A549 (cell line): ENCODE measurements around the gene EPB41L2. TPM values are rescaled to one million over a fixed set of nuclear protein-coding genes. Genes with fewer than 3 reads are reported as not detected.

Source experiments
- ATAC-seq, 2 experiments: fragments of 200-7000 bp in 1 of 2; fragments of >200 bp in 1 of 2; cut with Nextera tagmentation in 1 of 2; cut with Tn5 transposase in 1 of 2; 3 replicates each; pipeline versions ENCODE4 v1.8.0 to v1.9.1; 2018 to 2020; ENCODE audit warnings: mild to moderate bottlenecking in 1 of 2, moderate library complexity in 1 of 2
- CTCF ChIA-PET: fragments of 300-600 bp; sonication (Branson Sonifier 250); formaldehyde crosslinking; extraction: SDS; loops from one replicate; lab custom pipeline; 2021; ENCODE audit warnings: antibody characterized with exemption, inconsistent platforms; lab: Yijun Ruan, JAX
- POLR2A ChIA-PET: fragments of 350-600 bp; formaldehyde crosslinking; extraction: SDS; loops from one replicate; lab custom pipeline; 2021; ENCODE audit warnings: antibody characterized with exemption, inconsistent platforms; lab: Yijun Ruan, JAX
- DNase-seq, 2 experiments: peaks; one replicate each; pipeline versions ENCODE4 v3.0.0 to v3.0.0-alpha.2; 2011 to 2016; ENCODE audit warnings: low read depth in 1 of 2, low spot score in 1 of 2
- FAIRE-seq: peaks from 2 replicates; lab custom pipeline; 2011; peaks lifted over from hg19 to GRCh38; lab: Jason Lieb, UNC
- H3K27ac ChIP-seq, 2 experiments: fragments of >200 bp; sonication (Bioruptor Twin); formaldehyde crosslinking; 3 replicates each; pipeline ENCODE4 v1.5.1; 2016 to 2017
- H3K4me1 ChIP-seq: fragments of >200 bp; sonication (Bioruptor Twin); formaldehyde crosslinking; 3 replicates; pipeline ENCODE4 v1.6.1; 2016
- H3K4me2 ChIP-seq: fragments of >200 bp; sonication (Bioruptor Twin); formaldehyde crosslinking; 3 replicates; pipeline ENCODE4 v1.6.1; 2016
- H3K4me3 ChIP-seq: fragments of >200 bp; sonication (Bioruptor Twin); formaldehyde crosslinking; 3 replicates; pipeline ENCODE4 v1.5.1; 2016
- H3K9me3 ChIP-seq: fragments of >200 bp; sonication (Bioruptor Twin); formaldehyde crosslinking; 3 replicates; pipeline ENCODE4 v1.6.1; 2016
- CBX2 ChIP-seq: fragments of 200-600 bp; sonication (generic); IDR thresholded peaks from 2 replicates; pipeline ENCODE4 v1.6.1; 2016; ENCODE audit warnings: low read depth, mild to moderate bottlenecking, borderline replicate concordance
- CHD4 ChIP-seq: fragments of 200-600 bp; sonication (generic); IDR thresholded peaks from 2 replicates; pipeline ENCODE4 v1.6.1; 2016; ENCODE audit warnings: antibody characterized with exemption, mild to moderate bottlenecking, borderline replicate concordance
- EP300 ChIP-seq, 2 experiments: fragments of >200 bp; sonication (Bioruptor Twin); formaldehyde crosslinking; IDR thresholded peaks; 2 replicates in 1 of 2; 3 replicates in 1 of 2; pipeline ENCODE4 v1.6.1; 2016 to 2017
- FOSB ChIP-seq: fragments of 250-450 bp; sonication (Bioruptor Pico); IDR thresholded peaks from 2 replicates; pipeline ENCODE4 v1.5.0; 2020; ENCODE audit warnings: mild to moderate bottlenecking, moderate library complexity
- FOSL2 ChIP-seq, 2 experiments: fragments of 450-650 bp in 1 of 2; fragments of >200 bp in 1 of 2; sonication (Bioruptor Twin) in 1 of 2; formaldehyde crosslinking; IDR thresholded peaks; 2 replicates each; pipeline versions ENCODE4 v1.5.0 to v1.6.1; 2016 to 2020; ENCODE audit warnings: mild to moderate bottlenecking in 1 of 2, moderate library complexity in 1 of 2
- FOXS1 ChIP-seq: fragments of 250-450 bp; sonication (Bioruptor Pico); IDR thresholded peaks from 2 replicates; pipeline ENCODE4 v1.5.0; 2020; ENCODE audit warnings: mild to moderate bottlenecking, moderate library complexity
- HOXA7 ChIP-seq: fragments of 250-450 bp; sonication (Bioruptor Pico); IDR thresholded peaks from 2 replicates; pipeline ENCODE4 v1.5.0; 2020; ENCODE audit warnings: mild to moderate bottlenecking, moderate library complexity
- MAFK ChIP-seq: fragments of 450-650 bp; IDR thresholded peaks from 2 replicates; pipeline ENCODE4 v1.6.1; 2014; ENCODE audit not compliant: partially characterized antibody
- NFE2L2 ChIP-seq: fragments of 150-350 bp; conservative IDR thresholded peaks from 2 replicates; pipeline ENCODE4 v1.6.1; 2014; ENCODE audit warnings: low read length
- NPAS2 ChIP-seq: fragments of 250-450 bp; sonication (Bioruptor Pico); IDR thresholded peaks from 2 replicates; pipeline ENCODE4 v1.8.0; 2022; ENCODE audit warnings: mild to moderate bottlenecking, moderate library complexity, borderline replicate concordance
- PHF8 ChIP-seq: fragments of 200-600 bp; sonication (generic); IDR thresholded peaks from 2 replicates; pipeline ENCODE4 v1.6.1; 2016; ENCODE audit warnings: low read depth, mild to moderate bottlenecking, antibody characterized with exemption, moderate library complexity, borderline replicate concordance
- POLR2A ChIP-seq: IDR thresholded peaks from 2 replicates; pipeline ENCODE4 v1.6.1; 2012; ENCODE audit warnings: mild to moderate bottlenecking, low read length
- RNF2 ChIP-seq: fragments of 200-600 bp; sonication (generic); IDR thresholded peaks from 2 replicates; pipeline ENCODE4 v1.6.1; 2016; ENCODE audit warnings: low read depth, mild to moderate bottlenecking, antibody characterized with exemption, moderate library complexity, borderline replicate concordance
- SMC3 ChIP-seq: fragments of >200 bp; sonication (Bioruptor Twin); formaldehyde crosslinking; IDR thresholded peaks from 3 replicates; pipeline ENCODE4 v1.6.1; 2018; ENCODE audit warnings: inconsistent platforms
- TP53 ChIP-seq: fragments of 250-450 bp; sonication (Bioruptor Pico); IDR thresholded peaks from 2 replicates; pipeline ENCODE4 v1.5.0; 2021; ENCODE audit warnings: mild to moderate bottlenecking, moderate library complexity
- ZC3H11A ChIP-seq: fragments of 450-650 bp; IDR thresholded peaks from 2 replicates; pipeline ENCODE4 v1.6.1; 2014; ENCODE audit warnings: antibody characterized with exemption, mild to moderate bottlenecking
- ZNF302 ChIP-seq: fragments of 250-450 bp; sonication (Bioruptor Pico); IDR thresholded peaks from 2 replicates; pipeline ENCODE4 v1.9.0; 2021; ENCODE audit warnings: inconsistent platforms, mild to moderate bottlenecking, moderate library complexity
- WGBS: methylation state at CpG from one replicate; pipeline ENCODE4 v1.1.6; 2017; ENCODE audit errors: missing lambda C conversion rate; 5-methylcytosine and 5-hydroxymethylcytosine counted together
- polyA plus RNA-seq, 4 experiments: library from polyadenylated mRNA; depleted of rRNA in 3 of 4; stranded (reverse); fragments of >200 nt; fragmentation: RNase III in 1 of 4; extraction: RNeasy Plus Mini Kit Qiagen cat#74134 plus additional on column Dnase treatment in 1 of 4; gene quantifications; 2 replicates in 3 of 4; 3 replicates in 1 of 4; pipeline ENCODE4 v1.2.3, GENCODE V29; 2011 to 2017
- TF ChIP-seq, protein P1 (sequence below): fragments of >200 bp; sonication (Bioruptor Twin); formaldehyde crosslinking; IDR thresholded peaks from 3 replicates; pipeline ENCODE4 v1.6.1; 2016
- TF ChIP-seq, protein P2 (sequence below): fragments of >200 bp; sonication (Bioruptor Twin); formaldehyde crosslinking; IDR thresholded peaks from 3 replicates; pipeline ENCODE4 v1.5.1; 2016
- TF ChIP-seq, protein P3 (sequence below): fragments of 250-450 bp; sonication (Bioruptor Pico); IDR thresholded peaks from 2 replicates; pipeline ENCODE4 v1.5.0; 2021; ENCODE audit warnings: mild to moderate bottlenecking, moderate library complexity, borderline replicate concordance
- TF ChIP-seq, protein P4 (sequence below): IDR thresholded peaks from 2 replicates; pipeline ENCODE4 v1.6.1; 2012

The EPB41L2 gene
- polyA plus RNA-seq, 2 of the 4 experiments (the other 2 are of a cell fraction): 42.9 to 50.3 TPM

DNA sequence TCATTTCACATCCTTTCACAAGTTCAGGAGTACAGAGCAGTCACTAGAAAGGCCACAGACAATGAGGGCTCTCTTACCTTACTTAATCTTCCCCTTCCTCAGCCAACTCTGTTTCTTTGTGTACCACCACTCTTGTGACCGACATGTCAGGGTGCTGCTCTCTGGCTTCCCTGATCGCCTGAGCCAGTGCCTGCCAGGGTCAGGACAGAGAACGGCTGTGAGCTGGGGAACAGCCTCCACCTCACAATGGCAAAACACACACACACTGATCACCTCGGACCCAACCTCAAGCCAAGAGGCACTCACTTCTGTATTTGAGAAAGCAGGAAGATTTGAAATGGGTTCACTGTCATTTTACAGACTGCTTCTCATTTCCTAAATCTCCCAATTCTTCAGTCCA is 205.0 kb downstream of the EPB41L2 start:
- FAIRE-seq (no peak), DNase-seq (no peak), ATAC-seq (no peak)
- H3K27ac ChIP-seq: no peak overlapping the region
- H3K4me1 ChIP-seq: peaks cover 8% of the 10 kb centered on the region
- ChIA-PET POLR2A (no interaction called here), CTCF (no interaction called here)
- H3K4me2 ChIP-seq: no peak overlapping the region
- H3K9me3 ChIP-seq: no peaks in the 10 kb centered on the region
- WGBS: 89% methylated on average over 4 of the region's 4 CpGs
- no peak overlapping the region for H3K4me3 ChIP-seq
- no peak for TF ChIP-seq ZNF302 (CRISPR knock-in tag)
- TF ChIP-seq HOXA7 (CRISPR knock-in tag): no peak
- no peak for TF ChIP-seq EP300 (IDR thresholded peaks at IDR 0.05)
- TF ChIP-seq CBX2: no peak
- TF ChIP-seq FOXS1 (CRISPR knock-in tag): no peak
- no peak for TF ChIP-seq PHF8
- no peak for TF ChIP-seq SMC3
- no peak for TF ChIP-seq NPAS2 (CRISPR knock-in tag)
- TF ChIP-seq FOSB (CRISPR knock-in tag): no peak
- no peak for TF ChIP-seq POLR2A

- no peak for ATAC-seq
- peak overlapping the region; percentile 14; the same call in 1 of the 3 replicates for H3K4me2 ChIP-seq
- TF ChIP-seq FOSL2 (IDR thresholded peaks at IDR 0.05): no peak
- TF ChIP-seq FOSL2 (CRISPR knock-in tag; IDR thresholded peaks at IDR 0.05): no peak
- no peak for TF ChIP-seq CHD4
- TF ChIP-seq, protein P1, sequence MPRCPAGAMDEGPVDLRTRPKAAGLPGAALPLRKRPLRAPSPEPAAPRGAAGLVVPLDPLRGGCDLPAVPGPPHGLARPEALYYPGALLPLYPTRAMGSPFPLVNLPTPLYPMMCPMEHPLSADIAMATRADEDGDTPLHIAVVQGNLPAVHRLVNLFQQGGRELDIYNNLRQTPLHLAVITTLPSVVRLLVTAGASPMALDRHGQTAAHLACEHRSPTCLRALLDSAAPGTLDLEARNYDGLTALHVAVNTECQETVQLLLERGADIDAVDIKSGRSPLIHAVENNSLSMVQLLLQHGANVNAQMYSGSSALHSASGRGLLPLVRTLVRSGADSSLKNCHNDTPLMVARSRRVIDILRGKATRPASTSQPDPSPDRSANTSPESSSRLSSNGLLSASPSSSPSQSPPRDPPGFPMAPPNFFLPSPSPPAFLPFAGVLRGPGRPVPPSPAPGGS: no peak
- no peak for TF ChIP-seq NFE2L2
- TF ChIP-seq ZC3H11A: no peak
- TF ChIP-seq, protein P2, sequence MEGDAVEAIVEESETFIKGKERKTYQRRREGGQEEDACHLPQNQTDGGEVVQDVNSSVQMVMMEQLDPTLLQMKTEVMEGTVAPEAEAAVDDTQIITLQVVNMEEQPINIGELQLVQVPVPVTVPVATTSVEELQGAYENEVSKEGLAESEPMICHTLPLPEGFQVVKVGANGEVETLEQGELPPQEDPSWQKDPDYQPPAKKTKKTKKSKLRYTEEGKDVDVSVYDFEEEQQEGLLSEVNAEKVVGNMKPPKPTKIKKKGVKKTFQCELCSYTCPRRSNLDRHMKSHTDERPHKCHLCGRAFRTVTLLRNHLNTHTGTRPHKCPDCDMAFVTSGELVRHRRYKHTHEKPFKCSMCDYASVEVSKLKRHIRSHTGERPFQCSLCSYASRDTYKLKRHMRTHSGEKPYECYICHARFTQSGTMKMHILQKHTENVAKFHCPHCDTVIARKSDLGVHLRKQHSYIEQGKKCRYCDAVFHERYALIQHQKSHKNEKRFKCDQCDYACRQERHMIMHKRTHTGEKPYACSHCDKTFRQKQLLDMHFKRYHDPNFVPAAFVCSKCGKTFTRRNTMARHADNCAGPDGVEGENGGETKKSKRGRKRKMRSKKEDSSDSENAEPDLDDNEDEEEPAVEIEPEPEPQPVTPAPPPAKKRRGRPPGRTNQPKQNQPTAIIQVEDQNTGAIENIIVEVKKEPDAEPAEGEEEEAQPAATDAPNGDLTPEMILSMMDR: no peak
- no peak for TF ChIP-seq MAFK
- TF ChIP-seq RNF2: no peak
- no peak for TF ChIP-seq TP53
- TF ChIP-seq, protein P3, sequence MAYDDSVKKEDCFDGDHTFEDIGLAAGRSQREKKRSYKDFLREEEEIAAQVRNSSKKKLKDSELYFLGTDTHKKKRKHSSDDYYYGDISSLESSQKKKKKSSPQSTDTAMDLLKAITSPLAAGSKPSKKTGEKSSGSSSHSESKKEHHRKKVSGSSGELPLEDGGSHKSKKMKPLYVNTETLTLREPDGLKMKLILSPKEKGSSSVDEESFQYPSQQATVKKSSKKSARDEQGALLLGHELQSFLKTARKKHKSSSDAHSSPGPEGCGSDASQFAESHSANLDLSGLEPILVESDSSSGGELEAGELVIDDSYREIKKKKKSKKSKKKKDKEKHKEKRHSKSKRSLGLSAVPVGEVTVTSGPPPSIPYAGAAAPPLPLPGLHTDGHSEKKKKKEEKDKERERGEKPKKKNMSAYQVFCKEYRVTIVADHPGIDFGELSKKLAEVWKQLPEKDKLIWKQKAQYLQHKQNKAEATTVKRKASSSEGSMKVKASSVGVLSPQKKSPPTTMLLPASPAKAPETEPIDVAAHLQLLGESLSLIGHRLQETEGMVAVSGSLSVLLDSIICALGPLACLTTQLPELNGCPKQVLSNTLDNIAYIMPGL (CRISPR knock-in tag): no peak
- TF ChIP-seq, protein P4, sequence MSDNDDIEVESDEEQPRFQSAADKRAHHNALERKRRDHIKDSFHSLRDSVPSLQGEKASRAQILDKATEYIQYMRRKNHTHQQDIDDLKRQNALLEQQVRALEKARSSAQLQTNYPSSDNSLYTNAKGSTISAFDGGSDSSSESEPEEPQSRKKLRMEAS: no peak
- DNase-seq: no peak
- POLR2A ChIA-PET: no interaction called here
- no peak for FAIRE-seq
- peaks cover 8% of the 10 kb centered on the region for H3K4me1 ChIP-seq
- CTCF ChIA-PET: interaction anchor here (1.0 kb wide), 1 partner anchor 13 kb away, joined by 3 read pairs; no protein-coding TSS in a partner anchor
- WGBS: 72% methylated on average over 5 of the region's 5 CpGs
- H3K27ac ChIP-seq: no peak overlapping the region
- no peak overlapping the region for H3K4me3 ChIP-seq
- no peaks in the 10 kb centered on the region for H3K9me3 ChIP-seq
Measured at GRCh38 chr6:130853555-130854183, 209.4 kb downstream of the EPB41L2 start.
